Measurements from ENCODE around the gene NAXE. TPM values are rescaled to one million over a fixed set of nuclear protein-coding genes. Genes with fewer than 3 reads are reported as not detected.

NAXE gene
- total and polyA plus RNA-seq, 2 of the 13 experiments (the other 11 are each of a cell fraction or from before 2014, with no cell fraction given) = 39.4 to 59.4 TPM

DNA sequence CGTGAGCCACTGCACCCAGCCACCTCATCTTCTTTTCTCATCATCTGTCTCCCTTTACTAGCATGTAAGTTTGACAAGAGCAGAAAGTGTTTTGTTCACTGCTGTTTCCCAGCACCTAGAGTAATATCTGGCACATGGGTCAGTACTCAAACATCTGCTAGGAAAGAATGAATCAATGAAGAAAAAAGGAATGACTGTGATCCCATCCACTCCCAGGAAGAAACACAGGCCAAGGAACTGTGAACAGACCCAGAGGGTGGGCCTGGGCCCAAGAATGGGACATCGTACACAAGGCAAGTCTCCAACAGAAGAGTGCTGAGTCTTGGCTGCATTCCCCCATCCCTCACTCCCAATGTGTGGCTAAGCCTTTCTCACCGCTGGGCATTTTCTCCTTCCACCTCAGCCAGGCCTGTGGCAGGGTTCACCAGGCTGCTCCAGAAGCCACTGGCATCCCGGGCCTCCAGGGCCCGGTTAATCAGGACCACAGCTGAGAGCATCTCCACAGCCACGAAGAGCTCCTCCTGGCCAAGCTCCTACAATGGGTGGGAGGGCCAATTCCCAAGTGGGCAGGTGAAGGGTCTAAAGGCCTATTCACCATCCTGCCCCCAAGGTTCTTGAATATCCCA, 37.6 kb upstream of the NAXE start:
- peaks cover 7 to 26% of the 10 kb centered on the region in 2 experiments; a peak in 4 of 5 replicates for H3K36me3 ChIP-seq (replicated peaks in 1 of 2; ENCODE audit: control insufficient read depth in 1 of 2, insufficient read depth in 2 of 2, low read length in 2 of 2)
- 94% methylated on average over 2 of the region's 6 CpGs for WGBS (ENCODE audit: low lambda C conversion rate)

DNA sequence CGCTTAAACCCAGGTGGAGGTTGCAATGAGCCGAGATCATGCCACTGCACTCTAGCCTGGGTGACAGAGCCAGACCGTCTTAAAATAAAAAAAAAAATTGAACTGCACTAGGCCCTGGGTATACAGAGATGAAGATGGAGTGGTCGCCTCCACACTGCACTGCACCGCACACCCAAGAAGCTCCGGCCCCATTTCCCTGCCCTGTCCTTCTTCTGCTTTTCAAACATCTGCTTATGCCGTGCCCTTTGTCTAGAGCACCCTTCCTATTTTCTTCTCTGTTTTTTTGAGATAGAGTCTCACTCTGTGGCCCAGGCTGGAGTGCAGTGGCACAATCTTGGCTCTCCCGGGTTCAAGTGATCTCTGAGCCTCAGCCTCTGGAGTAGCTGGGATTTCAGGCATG, 36.6 kb upstream of the NAXE start:
- DNase-seq (ENCODE audit: low spot score) (no peak), ATAC-seq (no peak), FAIRE-seq (no peak)
- Histone ChIP-seq H3K36me3 (replicated peaks in 1 of 2; ENCODE audit: control insufficient read depth in 1 of 2, insufficient read depth in 2 of 2, low read length in 2 of 2) (peaks cover 13 to 36% of the 10 kb centered on the region in 2 experiments; a peak in 4 of 5 replicates), H3K79me2 (ENCODE audit: insufficient read depth, low read length) (no peaks in the 10 kb centered on the region), H3K27ac (ENCODE audit: extremely low read length, insufficient read depth, low read length) (no peak overlapping the region), H4K20me1 (ENCODE audit: insufficient read depth, low read length) (no peaks in the 10 kb centered on the region), H3K4me3 (replicated peaks in 1 of 3; ENCODE audit: insufficient read depth in 1 of 3, low read depth in 2 of 3, low read length in 3 of 3) (no peak overlapping the region), H3K9me3 (ENCODE audit: low read length) (no peaks in the 10 kb centered on the region), H3K27me3 (ENCODE audit: control insufficient read depth in 1 of 2, insufficient read depth in 2 of 2, low read length in 2 of 2) (no peaks in the 10 kb centered on the region), H3K9ac (ENCODE audit: insufficient read depth, low read depth, low read length) (no peak overlapping the region), H3K4me2 (ENCODE audit: low read depth, low read length) (no peak overlapping the region), H3K4me1 (ENCODE audit: insufficient read depth, low read length) (peaks cover 15% of the 10 kb centered on the region), H2AFZ (ENCODE audit: low read length) (no peak overlapping the region)
- 85% methylated on average over 8 of the region's 8 CpGs for WGBS (ENCODE audit: low lambda C conversion rate)
- ChIA-PET POLR2A (no interaction called here), CTCF (ENCODE audit: low intra/inter-chr PET ratio, low total read pairs) (no interaction called here)
- in situ Hi-C loops (cut with HindIII; ENCODE audit: extremely low pct_ligation_motif_present, low pct_unique_long_range_greater_than_20kb) (no loop called here), intact Hi-C loops (cut with micrococcal nuclease; ENCODE audit: unreplicated experiment) (no loop called here)
- no TSS peak for BruUV-seq (replicated peaks)
- TF ChIP-seq ZNF543 (CRISPR knock-in tag; IDR thresholded peaks at IDR 0.05) = no peak
- TF ChIP-seq ATF1 (CRISPR knock-in tag; IDR thresholded peaks at IDR 0.05) = no peak
- TF ChIP-seq CHD4 (IDR thresholded peaks at IDR 0.05; ENCODE audit: borderline replicate concordance, low read length) = no peak
- no peak for TF ChIP-seq BHLHE40 (IDR thresholded peaks at IDR 0.05; ENCODE audit: low read length)
- no peak for TF ChIP-seq ZNF343 (CRISPR knock-in tag; IDR thresholded peaks at IDR 0.05)
- TF ChIP-seq, protein P1, sequence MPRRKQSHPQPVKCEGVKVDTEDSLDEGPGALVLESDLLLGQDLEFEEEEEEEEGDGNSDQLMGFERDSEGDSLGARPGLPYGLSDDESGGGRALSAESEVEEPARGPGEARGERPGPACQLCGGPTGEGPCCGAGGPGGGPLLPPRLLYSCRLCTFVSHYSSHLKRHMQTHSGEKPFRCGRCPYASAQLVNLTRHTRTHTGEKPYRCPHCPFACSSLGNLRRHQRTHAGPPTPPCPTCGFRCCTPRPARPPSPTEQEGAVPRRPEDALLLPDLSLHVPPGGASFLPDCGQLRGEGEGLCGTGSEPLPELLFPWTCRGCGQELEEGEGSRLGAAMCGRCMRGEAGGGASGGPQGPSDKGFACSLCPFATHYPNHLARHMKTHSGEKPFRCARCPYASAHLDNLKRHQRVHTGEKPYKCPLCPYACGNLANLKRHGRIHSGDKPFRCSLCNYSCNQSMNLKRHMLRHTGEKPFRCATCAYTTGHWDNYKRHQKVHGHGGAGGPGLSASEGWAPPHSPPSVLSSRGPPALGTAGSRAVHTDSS (CRISPR knock-in tag; conservative IDR thresholded peaks at IDR 0.05) = no peak
- TF ChIP-seq, protein P2, sequence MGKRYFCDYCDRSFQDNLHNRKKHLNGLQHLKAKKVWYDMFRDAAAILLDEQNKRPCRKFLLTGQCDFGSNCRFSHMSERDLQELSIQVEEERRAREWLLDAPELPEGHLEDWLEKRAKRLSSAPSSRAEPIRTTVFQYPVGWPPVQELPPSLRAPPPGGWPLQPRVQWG (CRISPR knock-in tag; IDR thresholded peaks at IDR 0.05; ENCODE audit: borderline replicate concordance, low read depth) = no peak

More for the DNA sequence above, 37.6 kb upstream of the NAXE start:
- FAIRE-seq (no peak), DNase-seq (ENCODE audit: low spot score) (no peak), ATAC-seq (no peak)
- no peaks in the 10 kb centered on the region for H3K79me2 ChIP-seq (ENCODE audit: insufficient read depth, low read length)
- in situ Hi-C loops (cut with HindIII; ENCODE audit: extremely low pct_ligation_motif_present, low pct_unique_long_range_greater_than_20kb) (no loop called here), intact Hi-C loops (cut with micrococcal nuclease; ENCODE audit: unreplicated experiment) (no loop called here)
- CTCF ChIA-PET (ENCODE audit: low intra/inter-chr PET ratio, low total read pairs) = no interaction called here
- no peak overlapping the region for H3K4me3 ChIP-seq (replicated peaks in 1 of 3; ENCODE audit: insufficient read depth in 1 of 3, low read depth in 2 of 3, low read length in 3 of 3)
- H3K27me3 ChIP-seq (ENCODE audit: control insufficient read depth in 1 of 2, insufficient read depth in 2 of 2, low read length in 2 of 2) = no peaks in the 10 kb centered on the region
- H3K4me2 ChIP-seq (ENCODE audit: low read depth, low read length) = no peak overlapping the region
- no peaks in the 10 kb centered on the region for H3K9me3 ChIP-seq (ENCODE audit: low read length)
- POLR2A ChIA-PET = no interaction called here
- TF ChIP-seq NBN (conservative IDR thresholded peaks at IDR 0.05) = no peak
- TF ChIP-seq DNMT3B (CRISPR knock-in tag; conservative IDR thresholded peaks at IDR 0.05) = no peak
- TF ChIP-seq SMARCC2 (IDR thresholded peaks at IDR 0.05) = no peak
- no peak for TF ChIP-seq SATB2 (CRISPR knock-in tag; IDR thresholded peaks at IDR 0.05)
- no peak for TF ChIP-seq ZNF572 (CRISPR knock-in tag; IDR thresholded peaks at IDR 0.05)
- no peak overlapping the region for H3K9ac ChIP-seq (ENCODE audit: insufficient read depth, low read depth, low read length)
- peaks cover 15% of the 10 kb centered on the region for H3K4me1 ChIP-seq (ENCODE audit: insufficient read depth, low read length)
- H4K20me1 ChIP-seq (ENCODE audit: insufficient read depth, low read length) = no peaks in the 10 kb centered on the region
- H3K27ac ChIP-seq (ENCODE audit: extremely low read length, insufficient read depth, low read length) = no peak overlapping the region
- BruUV-seq (replicated peaks) = no TSS peak
- no peak overlapping the region for H2AFZ ChIP-seq (ENCODE audit: low read length)

Data from HepG2 (cell line).